Peyer's patch (tissue), 4 donors: ENCODE measurements around the gene GDF9. TPM values are rescaled to one million over a fixed set of nuclear protein-coding genes. Genes with fewer than 3 reads are reported as not detected.

Experiments used
- DNase-seq, 3 donors: peaks; one replicate each; pipeline ENCODE4 v3.0.0-alpha.2; 2017 to 2019
- H3K27ac ChIP-seq, 4 donors: fragments of 200-600 bp; sonication (generic); one replicate each; pipeline ENCODE4 v1.5.1; 2016 to 2019
- H3K27me3 ChIP-seq, 2 donors: fragments of 200-600 bp; sonication (generic); one replicate each; pipeline ENCODE4 v1.5.1; 2019
- H3K36me3 ChIP-seq, 3 donors: fragments of 200-600 bp; sonication (generic); one replicate each; pipeline ENCODE4 v1.5.1; 2016 to 2019
- H3K4me1 ChIP-seq, 4 donors: fragments of 200-600 bp; sonication (generic); one replicate each; pipeline ENCODE4 v1.5.1; 2016 to 2019
- H3K4me3 ChIP-seq, 4 donors: fragments of 200-600 bp; sonication (generic); 1 replicate in 3 of 4; 2 replicates in 1 of 4; pipeline ENCODE4 v1.5.1; 2016 to 2019; ENCODE audit warnings: mild to moderate bottlenecking in 1 of 4
- H3K9me3 ChIP-seq, 4 donors: fragments of 200-600 bp; sonication (generic); one replicate each; pipeline ENCODE4 v1.5.1; 2016 to 2019; ENCODE audit warnings: mild to moderate bottlenecking in 1 of 4
- CTCF ChIP-seq, 6 experiments: fragments of 450-650 bp in 4 of 6; fragments of 200-600 bp in 2 of 6; sonication (generic) in 1 of 6; IDR thresholded peaks; one replicate each; pipeline ENCODE4 v1.5.1; 2017 to 2019; ENCODE audit warnings: antibody characterized with exemption in 6 of 6, mild to moderate bottlenecking in 3 of 6, moderate library complexity in 1 of 6
- POLR2A ChIP-seq, 2 donors: fragments of 450-650 bp; IDR thresholded peaks; one replicate each; pipeline ENCODE4 v1.5.1; 2017; ENCODE audit warnings: antibody characterized with exemption in 2 of 2, mild to moderate bottlenecking in 2 of 2, moderate library complexity in 2 of 2
- total RNA-seq, 4 donors: library from RNA; depleted of rRNA; stranded (reverse); fragments of >200 nt; gene quantifications; one replicate each; pipeline ENCODE4 v1.1.0, GENCODE V29; 2016

Gene GDF9
- total RNA-seq, 4 donors from 2014 or later = 0.66 TPM; not detected in 3

GRCh38 chr5:132840896-132841295, 25.4 kb downstream of the GDF9 start:
- Histone ChIP-seq H3K27ac (peak overlapping the region in 3 of 4 donors; percentile 74 to 93 (median 91)), H3K36me3 (no peaks in the 10 kb centered on the region), H3K9me3 (no peaks in the 10 kb centered on the region), H3K4me1 (peaks cover 0 to 40% (median 4%) of the 10 kb centered on the region in 4 donors), H3K4me3 (no peak overlapping the region), H3K27me3 (no peaks in the 10 kb centered on the region)
- TF ChIP-seq CTCF (IDR thresholded peaks at IDR 0.05) (no peak), POLR2A (IDR thresholded peaks at IDR 0.05) (no peak)
- DNase-seq = no peak

GRCh38 chr5:132840313-132840712, 26.0 kb downstream of the GDF9 start:
- TF ChIP-seq CTCF (IDR thresholded peaks at IDR 0.05) (no peak), POLR2A (IDR thresholded peaks at IDR 0.05) (no peak)
- Histone ChIP-seq H3K27me3 (no peaks in the 10 kb centered on the region), H3K4me3 (no peak overlapping the region), H3K36me3 (no peaks in the 10 kb centered on the region), H3K4me1 (peaks cover 0 to 40% (median 4%) of the 10 kb centered on the region in 4 donors), H3K27ac (peak overlapping the region in 3 of 4 donors; percentile 74 to 93 (median 91)), H3K9me3 (no peaks in the 10 kb centered on the region)
- no peak for DNase-seq

GRCh38 chr5:132839426-132840301, 26.6 kb downstream of the GDF9 start:
- Histone ChIP-seq H3K4me1 (peaks cover 0 to 40% (median 4%) of the 10 kb centered on the region in 4 donors), H3K4me3 (no peak overlapping the region), H3K27ac (peak overlapping the region in 3 of 4 donors; percentile 74 to 93 (median 91)), H3K9me3 (no peaks in the 10 kb centered on the region), H3K27me3 (no peaks in the 10 kb centered on the region), H3K36me3 (no peaks in the 10 kb centered on the region)
- no peak for DNase-seq
- TF ChIP-seq CTCF (IDR thresholded peaks at IDR 0.05) (no peak), POLR2A (IDR thresholded peaks at IDR 0.05) (peak in 1 of 2 donors; percentile 40)

GRCh38 chr5:132838516-132839282, 27.6 kb downstream of the GDF9 start:
- no peak for DNase-seq
- no peak for TF ChIP-seq CTCF (IDR thresholded peaks at IDR 0.05)
- TF ChIP-seq POLR2A (IDR thresholded peaks at IDR 0.05) = no peak
- no peak overlapping the region for H3K4me3 ChIP-seq

GRCh38 chr5:132837868-132838267, 28.4 kb downstream of the GDF9 start:
- DNase-seq = peak in 1 of 3 donors; percentile 68
- Histone ChIP-seq H3K27ac (peak overlapping the region in 3 of 4 donors; percentile 74 to 93 (median 91)), H3K4me3 (no peak overlapping the region)

More at GRCh38 chr5:132838516-132839282, 27.6 kb downstream of the GDF9 start:
- Histone ChIP-seq H3K4me1 (peaks cover 0 to 40% (median 4%) of the 10 kb centered on the region in 4 donors), H3K9me3 (no peaks in the 10 kb centered on the region), H3K27me3 (no peaks in the 10 kb centered on the region), H3K36me3 (no peaks in the 10 kb centered on the region), H3K27ac (peak overlapping the region in 3 of 4 donors; percentile 74 to 93 (median 91))

More at GRCh38 chr5:132837868-132838267, 28.4 kb downstream of the GDF9 start:
- H3K9me3 ChIP-seq = no peaks in the 10 kb centered on the region
- H3K4me1 ChIP-seq = peaks cover 0 to 40% (median 4%) of the 10 kb centered on the region in 4 donors
- no peaks in the 10 kb centered on the region for H3K36me3 ChIP-seq
- no peaks in the 10 kb centered on the region for H3K27me3 ChIP-seq
- TF ChIP-seq CTCF (IDR thresholded peaks at IDR 0.05) = no peak
- TF ChIP-seq POLR2A (IDR thresholded peaks at IDR 0.05) = peak in 1 of 2 donors; percentile 43
